Occipital lobe (tissue), 2 donors: ENCODE measurements around the gene ANXA10. TPM values are rescaled to one million over a fixed set of nuclear protein-coding genes. Genes with fewer than 3 reads are reported as not detected.
"Not testable (repeated sequence)": the region's sequence is repeated elsewhere in the genome, so short reads cannot be mapped to it uniquely, and the experiment has no call there.

Experiments
- DNase-seq: peaks from one replicate; lab custom pipeline; 2025; lab: John Stamatoyannopoulos, UW
- total RNA-seq: library from RNA; depleted of rRNA; stranded (reverse); fragments of >200 nt; gene quantifications from one replicate; pipeline ENCODE4 v1.2.3, GENCODE V29; 2014

Gene ANXA10
- total RNA-seq, 1 donor from 2014 or later, result not detected

DNA sequence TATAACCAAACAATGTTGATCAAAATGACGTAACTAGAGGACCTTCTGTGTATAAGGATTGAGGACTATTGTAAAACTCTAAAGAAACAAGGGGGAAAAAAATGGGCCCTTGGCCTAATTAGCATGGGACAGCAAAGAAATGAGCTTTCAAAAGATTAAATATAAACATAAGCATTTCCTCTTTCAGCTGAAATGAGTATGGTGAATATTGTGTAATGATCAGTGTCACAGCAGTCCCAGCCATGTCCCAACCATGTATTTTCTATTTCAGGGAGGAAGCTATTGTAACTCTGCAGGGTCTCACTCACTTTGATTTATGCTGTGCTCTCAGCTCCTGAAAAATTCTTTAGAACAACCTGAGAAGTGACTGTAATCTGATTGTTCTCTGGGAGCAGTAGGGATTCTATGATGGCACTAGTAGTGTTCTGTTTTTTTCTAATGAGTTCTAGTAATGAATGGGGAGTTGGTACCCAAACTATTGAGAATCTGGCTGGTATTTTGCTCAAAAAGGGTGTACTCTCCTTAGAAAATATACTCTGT is 25.8 kb downstream of the ANXA10 start:
- DNase-seq, result no peak

- DNase-seq, result no peak
Measured at GRCh38 chr4:168119100-168119499, 26.8 kb downstream of the ANXA10 start.

DNA sequence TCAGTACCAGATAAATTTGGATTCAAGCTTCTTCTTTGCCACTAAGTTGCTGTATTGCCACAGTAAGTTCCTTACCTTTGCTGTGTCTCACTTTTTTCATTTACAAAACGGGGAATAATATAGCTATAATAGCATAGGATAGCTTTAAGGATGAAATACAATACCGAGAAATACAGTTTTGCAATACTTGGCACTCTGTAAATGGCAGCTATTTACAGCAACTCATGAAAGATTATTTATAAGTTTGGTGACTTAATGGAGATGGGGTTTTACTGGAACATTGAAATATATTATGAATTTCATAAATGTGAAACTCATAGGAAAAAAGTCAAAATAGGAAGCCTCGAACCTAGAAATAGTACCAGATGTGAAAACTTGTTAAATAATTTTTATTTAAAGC is 27.6 kb downstream of the ANXA10 start:
- no peak for DNase-seq

DNA sequence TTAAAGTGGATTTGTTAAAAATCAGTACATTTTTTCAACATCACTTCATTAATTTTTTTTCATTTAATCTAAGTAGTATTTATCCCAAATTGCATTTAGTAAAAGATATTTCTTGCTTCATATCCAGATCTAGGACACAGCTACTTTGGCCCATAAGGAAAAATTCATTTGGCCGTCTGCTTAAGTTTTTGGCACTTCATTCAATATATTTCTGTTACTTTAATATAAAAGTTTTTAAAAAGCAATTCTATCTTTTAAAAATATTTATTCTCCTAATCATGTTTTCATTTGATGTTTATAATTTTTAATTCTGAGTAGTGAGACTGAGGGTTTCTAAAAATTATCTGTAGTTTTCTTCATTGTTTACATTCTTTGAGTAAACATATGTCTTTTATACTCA is 28.5 kb downstream of the ANXA10 start:
- DNase-seq, result no peak

DNA sequence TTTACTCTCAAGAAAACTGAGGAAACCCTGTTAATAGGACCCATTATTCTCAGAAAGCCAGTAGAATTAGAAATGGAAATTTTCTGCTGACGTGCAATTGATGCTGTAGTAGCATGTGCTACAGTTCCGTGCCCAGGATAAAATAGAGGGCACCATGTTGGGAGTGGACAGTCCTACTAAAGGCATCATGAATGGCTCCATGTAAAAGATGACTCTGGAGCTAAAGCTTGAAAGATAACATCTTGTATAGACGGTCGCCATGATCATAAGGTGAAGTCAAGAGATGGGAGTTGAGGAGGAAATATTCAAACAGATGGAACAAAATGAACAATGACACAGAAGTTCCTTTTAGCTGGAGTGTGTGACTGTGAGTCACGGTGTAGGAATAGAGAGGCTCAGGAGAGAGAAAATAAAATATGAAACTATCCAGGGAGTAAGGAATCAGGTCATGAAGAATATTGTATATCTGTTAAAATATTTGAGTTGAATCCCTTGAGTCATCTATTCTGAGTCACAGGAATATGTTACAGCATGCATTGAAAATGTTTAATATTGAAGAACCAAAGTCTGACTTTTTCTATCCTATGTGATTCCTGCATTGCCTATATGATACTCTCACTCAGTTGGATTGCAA is 31.8 kb downstream of the ANXA10 start:
- DNase-seq, result no peak

GRCh38 chr4:168126952-168127351 is 34.6 kb downstream of the ANXA10 start:
- no peak for DNase-seq

DNA sequence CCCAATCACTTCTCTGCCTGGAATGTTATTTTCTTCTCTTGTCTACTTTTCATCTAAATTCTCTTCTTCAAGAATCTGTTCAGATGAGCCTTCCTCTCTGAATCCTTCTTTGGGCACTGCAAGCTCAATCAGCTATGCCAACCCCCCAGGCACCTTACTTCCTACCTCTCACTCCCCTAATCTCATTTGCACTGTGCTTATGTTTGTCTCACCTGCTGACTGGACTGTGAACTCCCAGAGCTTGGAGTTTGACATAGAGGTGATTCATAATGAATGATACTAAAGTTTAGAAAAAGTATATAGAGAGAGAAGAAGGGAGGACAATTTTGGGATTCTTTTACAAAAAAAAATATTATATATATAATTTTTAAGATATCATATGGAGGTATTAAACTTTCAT is 36.3 kb downstream of the ANXA10 start:
- no peak for DNase-seq

DNA sequence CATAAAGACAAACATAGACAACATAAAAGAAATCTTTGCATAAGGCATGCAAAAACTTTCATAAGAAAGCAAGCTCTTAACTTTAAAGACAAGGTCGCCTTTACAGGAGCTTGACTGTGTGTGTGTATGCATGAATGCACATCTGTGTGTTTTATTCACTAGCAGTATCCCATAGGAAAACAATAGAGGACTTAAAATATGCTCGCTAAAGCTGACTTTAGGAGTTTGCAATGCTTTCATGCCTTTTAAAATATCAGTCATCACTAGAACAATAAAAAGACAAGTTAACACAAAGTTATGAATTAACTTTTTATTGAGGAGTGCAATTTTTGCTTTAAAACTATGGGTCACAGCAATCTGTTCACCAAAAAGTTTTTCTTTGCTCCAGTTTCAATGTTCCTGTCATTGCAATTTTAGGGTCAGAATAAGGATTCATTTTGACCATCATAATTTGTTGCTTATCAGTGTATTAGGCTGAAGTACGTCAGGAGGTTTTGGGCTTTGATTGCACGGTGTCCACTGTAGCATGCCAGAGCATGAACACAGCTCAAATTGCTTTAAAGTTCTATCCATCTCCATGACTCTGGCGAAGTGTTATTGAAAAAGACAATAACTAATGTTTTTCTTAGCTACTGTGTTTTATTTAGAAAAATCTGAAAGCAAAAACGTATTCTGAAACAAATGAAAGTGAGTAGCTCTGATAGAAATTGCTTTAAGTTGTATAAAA is 36.9 kb downstream of the ANXA10 start:
- no peak for DNase-seq

GRCh38 chr4:168129802-168130201 is 37.5 kb downstream of the ANXA10 start:
- DNase-seq, result no peak

DNA sequence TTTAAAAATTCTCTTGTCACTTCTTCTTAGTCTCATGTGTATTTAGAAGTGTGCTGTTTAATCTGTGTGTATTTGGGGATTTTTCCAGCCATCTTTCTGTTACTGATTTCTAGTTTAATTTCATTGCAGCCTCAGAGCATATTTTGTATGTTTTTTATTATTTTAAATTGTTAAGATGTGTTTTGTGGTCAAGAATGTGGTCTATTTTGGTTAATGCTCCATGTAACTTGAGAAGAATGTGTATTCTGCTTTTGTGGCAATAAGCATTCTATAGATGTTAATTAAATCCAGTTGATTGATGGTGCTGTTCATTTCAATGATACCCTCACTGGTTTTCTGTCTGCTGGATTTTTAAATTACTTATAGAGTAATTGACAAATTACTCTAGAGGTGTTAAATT is 38.9 kb downstream of the ANXA10 start:
- no peak for DNase-seq

GRCh38 chr4:168134651-168135050 is 42.3 kb downstream of the ANXA10 start:
- DNase-seq, result no peak

DNA sequence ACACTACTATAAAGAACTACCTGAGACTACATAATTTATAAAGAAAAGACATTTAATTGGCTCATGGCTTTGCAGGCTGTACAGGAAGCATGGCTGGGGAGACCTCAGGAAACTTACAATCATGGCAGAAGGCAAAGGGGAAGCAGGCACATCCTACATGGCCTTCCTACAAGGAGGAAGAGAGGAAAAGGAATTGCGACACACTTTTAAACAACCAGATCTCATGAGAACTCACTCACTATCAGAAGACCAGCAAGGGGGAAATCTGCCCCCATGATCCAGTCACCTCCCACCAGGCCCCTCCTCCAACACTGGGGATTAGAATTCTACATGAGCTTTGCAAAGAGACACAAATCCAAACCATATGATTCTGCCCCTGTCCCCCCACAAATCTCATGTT is 43.5 kb downstream of the ANXA10 start:
- not testable (repeated sequence) for DNase-seq

DNA sequence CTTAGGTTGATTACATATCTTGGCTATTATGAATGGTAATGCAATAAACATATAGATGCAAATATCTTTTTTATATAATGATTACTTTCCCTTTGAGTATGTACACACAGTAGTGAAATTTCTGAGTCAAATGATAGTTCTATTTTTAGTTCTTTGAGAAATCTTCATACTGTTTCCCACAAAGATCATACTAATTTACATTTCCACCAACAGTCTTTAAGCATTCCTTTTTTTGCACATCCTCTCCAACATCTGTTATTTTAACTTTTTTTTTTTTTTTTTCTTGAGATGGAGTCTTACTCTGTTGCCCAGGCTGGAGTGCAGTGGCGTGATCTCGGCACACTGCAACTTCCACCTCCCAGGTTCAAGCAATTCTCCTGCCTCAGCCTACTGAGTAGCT is 45.4 kb downstream of the ANXA10 start:
- not testable (repeated sequence) for DNase-seq

- no peak for DNase-seq
Measured at GRCh38 chr4:168138143-168138542, 45.8 kb downstream of the ANXA10 start.

GRCh38 chr4:168139336-168139735 is 47.0 kb downstream of the ANXA10 start:
- DNase-seq, result no peak

GRCh38 chr4:168141733-168142132 is 49.4 kb downstream of the ANXA10 start:
- DNase-seq, result no peak

DNA sequence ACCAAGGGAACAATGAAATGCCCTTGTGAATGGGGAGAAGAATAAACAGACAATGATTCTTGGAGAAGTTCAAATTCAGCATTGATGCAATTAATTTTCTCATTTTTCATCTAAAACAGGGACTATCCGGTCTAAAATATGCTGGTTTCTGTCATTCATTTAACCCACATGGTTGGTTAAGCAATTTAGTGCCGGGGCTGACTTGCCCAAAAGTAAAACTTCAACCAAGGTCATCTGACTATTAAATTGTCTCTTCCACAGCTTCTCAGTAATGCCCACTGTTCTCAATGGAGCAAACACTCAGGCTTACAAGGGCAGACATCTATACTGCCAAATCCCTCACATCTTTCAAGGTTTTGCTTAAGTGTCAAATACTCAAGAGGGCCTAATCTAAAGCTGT is 51.3 kb downstream of the ANXA10 start:
- DNase-seq, result no peak

GRCh38 chr4:168150420-168151050 is 58.2 kb downstream of the ANXA10 start:
- no peak for DNase-seq

DNA sequence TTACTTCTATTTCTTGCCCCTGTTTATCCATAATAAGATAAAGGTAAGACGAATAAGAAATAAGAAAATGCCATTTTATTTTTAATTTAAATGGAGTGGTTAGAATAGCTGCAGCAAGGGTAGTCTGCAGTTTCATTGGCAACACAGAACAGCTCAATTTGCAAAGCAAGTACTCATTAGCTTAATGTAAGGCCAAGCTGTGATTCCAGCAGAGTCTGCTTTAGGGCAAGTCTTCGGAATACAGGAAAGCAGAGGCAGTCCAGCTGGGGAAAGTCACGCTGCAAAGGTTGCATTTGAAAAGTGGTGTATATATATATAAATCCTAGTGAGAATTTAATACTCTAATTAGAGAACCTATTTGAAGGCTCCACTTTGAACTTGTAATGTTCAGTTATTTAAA is 59.0 kb downstream of the ANXA10 start:
- DNase-seq, result no peak

- DNase-seq, result no peak
Measured at GRCh38 chr4:168152837-168153500, 60.6 kb downstream of the ANXA10 start.

GRCh38 chr4:168153596-168154440 is 61.5 kb downstream of the ANXA10 start:
- peak; percentile 1 for DNase-seq
